HG02798 (cell line): Measurements from ENCODE around the gene MED22.
"Not testable (repeated sequence)": the region's sequence is repeated elsewhere in the genome, so short reads cannot be mapped to it uniquely, and the experiment has no call there.

Source experiments
- ATAC-seq: cut with Tn5 transposase; IDR thresholded peaks from one replicate; pipeline ENCODE4 v1.9.1; 2021; ENCODE audit warnings: mild to moderate bottlenecking; ENCODE audit not compliant: unreplicated experiment, poor library complexity

MED22 gene

GRCh38 chr9:133377721-133378216 lies 29.8 kb upstream of the MED22 start:
- ATAC-seq = no peak

DNA sequence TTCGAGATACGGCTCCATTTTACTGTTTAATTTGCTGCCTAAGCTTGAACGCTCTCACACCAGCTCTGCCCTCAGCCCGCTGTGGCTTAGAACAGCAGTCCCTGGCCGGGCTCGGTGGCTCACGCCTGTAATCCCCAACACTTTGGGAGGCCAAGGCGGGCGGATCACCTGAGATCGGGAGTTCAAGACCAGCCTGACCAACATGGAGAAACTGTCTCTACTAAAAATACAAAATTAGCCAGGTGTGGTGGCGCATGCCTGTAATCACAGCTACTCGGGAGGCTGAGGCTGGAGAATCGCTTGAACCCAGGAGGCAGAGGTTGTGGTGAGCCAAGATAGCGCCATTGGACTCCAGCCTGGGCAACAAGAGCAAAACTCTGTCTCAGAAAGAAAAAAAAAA lies 29.3 kb upstream of the MED22 start:
- ATAC-seq = not testable (repeated sequence)

DNA sequence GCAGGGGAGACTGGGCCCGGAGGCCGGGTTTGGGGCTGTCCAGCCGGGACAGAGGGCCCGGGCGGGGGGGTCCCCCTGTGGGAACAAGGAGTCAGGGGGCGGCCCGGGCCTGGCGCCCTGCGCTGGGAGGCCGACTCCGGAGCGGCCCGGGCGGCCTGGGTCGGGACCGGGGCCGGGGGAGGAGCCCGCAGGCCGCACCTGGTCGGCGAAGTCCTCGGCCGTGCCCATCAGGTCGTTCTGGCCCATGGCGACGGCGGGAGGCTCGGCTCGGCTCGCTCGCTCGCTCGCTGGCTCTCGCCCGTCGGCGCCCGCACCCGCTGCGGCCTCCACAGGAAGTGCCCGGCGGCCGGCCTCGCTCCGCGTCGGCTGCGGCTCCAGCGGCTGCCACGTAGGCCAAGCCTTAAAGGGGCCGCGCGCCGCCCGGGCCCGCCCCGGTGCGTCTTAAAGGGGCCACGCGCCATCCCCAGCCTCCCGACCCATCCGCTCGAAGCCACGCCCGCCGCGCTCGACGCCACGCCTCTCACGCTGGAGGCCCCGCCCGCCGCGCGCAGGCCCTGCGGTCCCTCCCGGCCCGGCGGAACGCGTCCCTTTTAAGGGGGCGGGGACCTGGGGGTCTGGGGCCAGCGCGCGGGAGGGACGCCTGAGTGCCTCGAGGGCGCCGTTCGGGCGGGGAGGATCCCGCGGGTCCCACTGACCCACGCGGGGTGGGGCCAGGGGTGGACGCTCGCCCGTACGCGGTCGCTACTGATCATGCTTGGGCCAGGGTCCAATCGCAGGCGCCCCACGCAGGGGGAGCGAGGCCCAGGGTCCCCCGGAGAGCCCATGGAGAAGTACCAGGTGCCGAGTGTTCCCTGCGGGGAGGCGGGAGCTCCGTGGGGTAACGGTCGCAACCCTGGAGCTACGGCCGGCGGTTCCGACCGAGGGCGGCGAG lies 28.1 kb upstream of the MED22 start, which contains the start of the genes STKLD1 and SURF4:
STKLD1 (plus strand) TSS at position 643 of the 931 bp plus-strand sequence; CDS start at position 751, 108 bp downstream.
SURF4 (minus strand) TSS at position 337 of the 931 bp plus-strand sequence; CDS start at position 246, 91 bp downstream.
- peak; percentile 95 for ATAC-seq

DNA sequence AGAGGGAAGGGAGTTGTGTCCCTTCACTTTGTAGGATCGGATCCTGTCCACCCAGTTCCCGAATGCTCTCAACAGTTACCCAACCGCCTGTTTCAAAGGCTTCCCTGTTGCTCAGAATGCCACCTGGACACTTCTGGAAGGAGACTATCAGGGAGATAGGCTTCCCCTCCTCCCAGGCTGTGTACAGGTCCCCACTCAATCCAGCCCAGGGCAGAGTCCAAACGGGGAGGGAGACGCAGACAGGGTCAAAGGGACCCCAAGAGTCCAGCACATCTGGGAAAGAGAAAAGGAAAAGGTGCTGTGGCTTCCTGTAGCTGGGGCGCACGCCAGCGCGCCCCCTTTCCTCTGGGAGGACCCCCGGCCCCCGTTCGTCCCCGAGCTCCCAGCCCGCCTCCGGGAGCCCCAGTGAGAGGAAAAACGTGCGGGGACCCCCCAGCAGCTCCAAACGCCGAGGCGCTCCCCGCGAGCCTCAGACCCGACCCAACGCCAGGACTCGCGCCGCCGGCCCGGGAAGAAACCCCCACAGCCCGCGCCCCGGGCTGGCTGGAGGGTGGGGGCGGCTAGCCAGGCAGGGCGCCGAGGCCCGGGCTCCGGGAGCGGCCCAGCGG lies 27.3 kb upstream of the MED22 start:
- ATAC-seq = no peak

DNA sequence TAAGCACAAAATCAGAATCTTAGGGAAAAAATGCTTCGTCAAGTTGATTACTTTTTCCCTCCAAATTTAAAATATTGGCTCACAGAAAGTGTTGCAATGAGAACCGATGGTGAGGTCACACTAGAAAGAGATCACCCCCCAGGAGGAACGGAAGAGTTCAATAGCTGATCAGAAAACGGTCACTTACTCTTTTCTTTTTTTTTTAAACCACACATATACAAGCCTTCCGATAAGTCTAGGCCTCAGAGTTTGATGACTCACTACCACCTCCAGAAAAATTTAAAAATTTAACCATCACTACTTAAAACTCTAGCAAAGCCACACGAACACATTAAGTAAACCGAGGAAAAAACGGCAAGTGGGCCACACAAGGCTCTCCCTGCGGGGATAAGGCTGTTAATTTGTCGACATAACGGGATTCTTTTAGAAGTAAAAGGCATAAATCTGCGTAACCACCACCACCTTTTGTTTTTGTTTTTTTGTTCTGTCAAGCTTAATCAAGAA lies 26.7 kb upstream of the MED22 start:
- no peak for ATAC-seq

GRCh38 chr9:133372144-133372543 lies 24.2 kb upstream of the MED22 start:
- no peak for ATAC-seq

DNA sequence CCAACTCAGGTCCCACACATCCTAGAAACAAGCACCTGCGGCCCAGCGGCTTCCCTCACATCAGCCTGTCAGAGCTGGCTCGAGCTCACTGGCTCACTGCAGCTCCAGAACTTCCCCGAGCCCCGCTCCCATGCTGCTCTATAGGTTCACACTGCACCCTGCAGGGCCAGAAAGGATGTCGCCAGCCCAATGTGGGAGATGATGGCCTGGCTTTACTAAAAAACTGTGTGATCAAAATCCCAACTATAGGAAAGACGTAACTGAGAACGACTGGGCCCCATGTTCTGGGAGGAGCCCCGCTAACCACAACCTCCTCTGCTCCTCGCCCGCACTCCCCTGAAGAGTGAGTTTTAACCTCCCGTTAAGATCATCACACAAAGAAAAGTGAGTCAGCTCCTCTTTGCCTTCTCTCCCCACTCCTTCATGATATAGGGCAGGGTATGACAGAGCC lies 23.4 kb upstream of the MED22 start:
- ATAC-seq = no peak

GRCh38 chr9:133370685-133371084 lies 22.8 kb upstream of the MED22 start:
- no peak for ATAC-seq

DNA sequence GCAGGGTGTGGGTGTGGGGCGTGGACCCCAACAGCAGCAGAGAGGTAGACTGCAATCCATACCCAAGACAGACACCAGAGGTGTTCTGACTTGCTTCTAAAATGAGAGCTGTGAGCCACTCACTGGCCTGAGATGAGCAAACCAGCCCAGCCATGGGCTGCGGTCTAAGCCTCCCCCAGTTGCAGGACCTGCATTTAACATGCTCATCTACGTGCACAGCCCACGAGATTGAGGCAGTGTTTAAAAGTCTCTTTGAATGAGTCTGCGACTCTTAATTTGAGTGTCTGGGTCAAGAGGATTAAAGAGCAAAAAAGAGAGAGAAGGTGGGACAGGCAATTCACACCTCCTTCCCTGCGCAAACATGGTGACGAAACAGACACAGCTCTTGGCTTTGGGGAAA lies 22.0 kb upstream of the MED22 start:
- ATAC-seq = no peak

- no peak for ATAC-seq
Observed at GRCh38 chr9:133369422-133369821, 21.5 kb upstream of the MED22 start.

DNA sequence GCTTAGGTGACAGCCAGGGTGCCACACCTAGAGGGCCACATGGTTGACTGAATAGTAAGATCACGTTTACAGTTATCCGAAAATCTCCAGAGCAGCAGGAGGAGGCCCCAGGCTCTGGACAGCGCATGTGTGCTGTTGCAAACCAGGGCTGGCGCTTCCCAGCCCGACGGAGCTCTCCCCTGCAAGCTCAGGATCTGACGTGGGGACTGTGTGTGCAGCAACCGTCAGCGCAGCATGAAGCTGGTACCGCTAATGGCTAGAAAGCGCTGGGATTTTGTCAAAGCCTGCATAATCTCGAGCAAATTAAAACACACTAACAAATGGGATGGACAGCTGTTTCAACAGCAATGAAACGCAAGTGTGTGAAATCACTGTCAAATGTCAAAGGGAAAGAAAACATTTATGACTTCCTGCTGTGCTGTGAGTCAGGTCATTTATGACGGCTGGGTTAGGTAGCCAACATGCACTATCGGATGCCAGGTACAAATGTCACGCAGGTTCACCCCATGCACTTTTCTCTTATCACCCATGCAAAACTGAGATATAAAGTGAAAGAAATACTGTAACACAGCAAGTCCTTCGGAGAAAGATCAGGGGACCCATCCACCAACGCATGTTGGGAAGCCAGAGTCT lies 20.4 kb upstream of the MED22 start:
- no peak for ATAC-seq

DNA sequence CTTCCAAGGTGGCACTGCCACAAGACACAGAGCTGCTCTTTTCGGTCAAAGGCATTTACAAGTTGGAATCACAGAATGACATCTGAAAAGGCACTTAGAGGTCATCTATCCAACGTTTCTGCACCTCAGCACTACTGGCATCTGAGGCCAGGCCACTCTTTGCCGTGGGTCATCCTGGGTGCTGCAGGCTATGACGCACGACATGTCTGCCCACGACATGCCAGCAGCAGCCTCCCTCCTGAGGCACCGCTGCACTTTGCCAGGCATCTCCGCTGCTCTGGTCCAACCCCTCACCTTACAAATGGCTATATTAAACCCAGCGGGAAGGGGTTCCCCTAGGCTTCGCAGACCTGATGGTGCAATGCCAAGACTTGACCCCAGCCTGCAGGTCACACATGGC lies 19.8 kb upstream of the MED22 start:
- ATAC-seq = no peak

- ATAC-seq = no peak
Observed at GRCh38 chr9:133367221-133367620, 19.3 kb upstream of the MED22 start.

DNA sequence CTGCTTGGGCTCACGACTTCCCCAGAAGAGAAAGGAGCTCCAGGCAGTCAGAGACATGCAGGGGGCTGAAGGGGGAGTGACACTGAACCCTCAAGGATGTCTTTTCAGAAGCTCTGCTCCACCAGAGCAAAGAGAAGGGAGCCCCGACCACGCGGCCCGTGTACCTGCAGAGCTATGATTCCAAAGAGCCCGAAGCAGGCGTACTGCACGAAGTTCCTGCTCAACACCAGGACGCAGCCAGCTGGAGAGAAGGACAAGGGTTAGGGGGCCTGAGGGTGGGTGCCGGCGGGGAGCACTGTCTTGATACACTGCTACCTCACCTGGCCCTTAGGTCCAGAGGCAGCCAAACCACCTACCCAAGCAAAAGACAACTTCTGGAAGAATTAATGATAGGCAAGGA lies 18.5 kb upstream of the MED22 start:
- ATAC-seq = no peak

GRCh38 chr9:133362359-133363044 lies 14.6 kb upstream of the MED22 start:
- ATAC-seq = no peak

DNA sequence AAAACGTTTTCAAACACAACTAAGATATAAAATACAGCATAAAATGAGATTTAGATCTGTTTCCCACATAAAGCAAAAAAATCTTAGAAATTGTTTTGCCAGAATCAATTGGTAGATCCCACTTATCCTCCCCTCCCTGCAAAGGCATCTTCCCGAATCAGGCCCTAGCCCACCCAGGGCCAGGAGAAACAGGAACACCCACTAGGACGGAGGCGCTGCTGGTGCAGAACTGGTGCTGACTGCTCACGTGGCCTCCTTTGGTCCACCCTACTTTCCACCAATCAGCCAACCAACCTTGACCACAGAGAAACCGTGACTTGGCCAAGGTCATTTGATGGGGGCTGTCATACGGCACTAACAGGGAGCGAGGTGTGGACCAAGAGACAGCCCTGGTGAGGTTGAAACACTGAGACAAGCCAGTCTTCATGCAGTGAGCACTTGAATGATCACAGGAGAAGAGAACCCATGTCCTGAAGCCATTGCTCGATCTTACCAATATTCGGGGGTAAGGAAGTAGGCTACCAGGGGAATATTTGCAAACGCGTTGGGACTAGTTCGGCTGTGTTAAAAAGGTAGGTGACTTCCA lies 13.7 kb upstream of the MED22 start:
- ATAC-seq = no peak

- ATAC-seq = no peak
Observed at GRCh38 chr9:133360400-133361393, 12.8 kb upstream of the MED22 start.

DNA sequence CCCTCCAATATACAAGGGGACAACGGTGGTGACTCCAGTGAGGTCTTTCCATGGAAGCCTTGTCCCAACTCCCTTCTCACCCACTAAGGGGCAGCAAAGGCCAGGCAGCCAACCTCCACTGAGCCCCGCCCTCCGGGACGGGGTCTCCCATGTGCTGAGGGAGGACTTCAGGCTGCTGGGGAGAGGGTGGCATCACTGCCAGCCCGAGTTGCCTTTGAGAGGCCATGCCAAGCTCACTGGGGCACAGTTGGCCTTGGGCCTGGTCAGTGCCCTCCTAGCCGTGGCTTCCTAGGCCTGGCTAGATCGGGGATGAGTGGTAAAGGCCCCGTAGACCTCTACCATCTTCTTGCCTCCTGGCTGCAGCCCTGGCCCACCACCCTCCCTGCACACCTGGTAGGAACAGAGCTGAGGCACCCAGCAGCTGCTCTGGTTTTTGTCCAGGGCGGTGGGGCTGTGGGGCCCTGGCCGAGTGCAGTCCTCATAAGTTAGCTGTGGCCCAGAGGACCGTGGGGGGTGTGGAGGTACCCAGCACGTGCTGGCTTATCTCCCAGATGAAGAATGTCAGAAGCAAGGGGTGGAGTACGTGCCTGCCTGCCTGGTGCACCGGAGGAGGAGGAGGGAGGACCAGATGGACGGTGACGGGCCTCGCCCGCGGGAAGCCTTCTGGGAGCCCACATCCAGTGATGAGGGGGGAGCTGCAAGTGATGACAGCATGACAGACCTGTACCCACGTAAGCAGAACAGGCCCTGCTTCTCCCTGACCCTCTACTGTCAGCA lies 11.7 kb upstream of the MED22 start:
- ATAC-seq = no peak
